KMS-11 (cell line): ENCODE measurements around the gene PRR9.

Experiments
- H2AFZ ChIP-seq: fragments of 200-600 bp; sonication (generic); 2 replicates; pipeline ENCODE4 v1.6.1; 2016; ENCODE audit warnings: antibody characterized with exemption, mixed run types, low read depth
- H3K27ac ChIP-seq: fragments of 200-600 bp; sonication (generic); 2 replicates; pipeline ENCODE4 v1.6.1; 2016; ENCODE audit warnings: mild to moderate bottlenecking, mixed run types
- H3K27me3 ChIP-seq: fragments of 200-600 bp; sonication (generic); 2 replicates; pipeline ENCODE4 v1.6.1; 2017; ENCODE audit warnings: mild to moderate bottlenecking, low read depth, mixed run types, moderate library complexity; ENCODE audit not compliant: insufficient read depth
- H3K36me3 ChIP-seq: fragments of 200-600 bp; sonication (generic); 2 replicates; pipeline ENCODE4 v1.6.1; 2017; ENCODE audit warnings: mild to moderate bottlenecking, mixed run types; ENCODE audit not compliant: insufficient read depth
- H3K4me1 ChIP-seq: fragments of 200-600 bp; sonication (generic); 2 replicates; pipeline ENCODE4 v1.6.1; 2016; ENCODE audit warnings: mild to moderate bottlenecking, low read depth, mixed run types; ENCODE audit not compliant: poor library complexity, severe bottlenecking
- H3K4me2 ChIP-seq: fragments of 200-600 bp; sonication (generic); 2 replicates; pipeline ENCODE4 v1.7.0; 2016; ENCODE audit warnings: mild to moderate bottlenecking, mixed run types
- H3K4me3 ChIP-seq: fragments of 200-600 bp; sonication (generic); IDR thresholded peaks from 2 replicates; pipeline ENCODE4 v1.6.1; 2017; ENCODE audit warnings: low read depth, low read length, mixed read lengths; ENCODE audit not compliant: insufficient read depth
- H3K79me2 ChIP-seq: fragments of 200-600 bp; sonication (generic); 2 replicates; pipeline ENCODE4 v1.6.1; 2016; ENCODE audit warnings: low read depth, mixed run types; ENCODE audit not compliant: insufficient read depth
- H3K9ac ChIP-seq: fragments of 200-600 bp; sonication (generic); 2 replicates; pipeline ENCODE4 v1.6.1; 2016; ENCODE audit warnings: mild to moderate bottlenecking, mixed run types
- H4K20me1 ChIP-seq: fragments of 200-600 bp; sonication (generic); 2 replicates; pipeline ENCODE4 v1.6.1; 2016; ENCODE audit warnings: mild to moderate bottlenecking, mixed run types; ENCODE audit not compliant: insufficient read depth
- CTCF ChIP-seq: fragments of 200-600 bp; sonication (generic); conservative IDR thresholded peaks from 2 replicates; pipeline ENCODE4 v1.6.1; 2017; ENCODE audit warnings: low read depth, mild to moderate bottlenecking, antibody characterized with exemption, low read length, moderate library complexity, mixed read lengths

Gene PRR9

GRCh38 chr1:153231363-153231762 lies 14.0 kb downstream of the PRR9 start:
- no peaks in the 10 kb centered on the region for H3K79me2 ChIP-seq
- peaks cover 16% of the 10 kb centered on the region for H3K4me1 ChIP-seq
- H3K4me2 ChIP-seq = no peak overlapping the region
- no peak for TF ChIP-seq CTCF
- no peaks in the 10 kb centered on the region for H4K20me1 ChIP-seq
- no peak overlapping the region for H3K4me3 ChIP-seq
- H3K27ac ChIP-seq = no peak overlapping the region
- no peak overlapping the region for H3K9ac ChIP-seq
- no peaks in the 10 kb centered on the region for H3K27me3 ChIP-seq
- no peaks in the 10 kb centered on the region for H3K36me3 ChIP-seq
- H2AFZ ChIP-seq = no peak overlapping the region

- no peak for TF ChIP-seq CTCF
- no peak overlapping the region for H3K27ac ChIP-seq
- H3K4me2 ChIP-seq = no peak overlapping the region
Measured at GRCh38 chr1:153231785-153232184, 14.4 kb downstream of the PRR9 start.

GRCh38 chr1:153232553-153232952 lies 15.2 kb downstream of the PRR9 start:
- no peak overlapping the region for H3K27ac ChIP-seq
- no peak overlapping the region for H3K9ac ChIP-seq
- no peaks in the 10 kb centered on the region for H3K79me2 ChIP-seq
- H2AFZ ChIP-seq = no peak overlapping the region
- H3K36me3 ChIP-seq = no peaks in the 10 kb centered on the region
- H3K27me3 ChIP-seq = no peaks in the 10 kb centered on the region
- no peaks in the 10 kb centered on the region for H4K20me1 ChIP-seq
- no peak overlapping the region for H3K4me3 ChIP-seq
- no peak overlapping the region for H3K4me2 ChIP-seq
- no peak for TF ChIP-seq CTCF
- peaks cover 16% of the 10 kb centered on the region for H3K4me1 ChIP-seq

More at GRCh38 chr1:153231785-153232184, 14.4 kb downstream of the PRR9 start:
- H4K20me1 ChIP-seq = no peaks in the 10 kb centered on the region
- H3K4me3 ChIP-seq = no peak overlapping the region
- H3K36me3 ChIP-seq = no peaks in the 10 kb centered on the region
- no peaks in the 10 kb centered on the region for H3K27me3 ChIP-seq
- peaks cover 16% of the 10 kb centered on the region for H3K4me1 ChIP-seq
- no peak overlapping the region for H2AFZ ChIP-seq
- H3K79me2 ChIP-seq = no peaks in the 10 kb centered on the region
- H3K9ac ChIP-seq = no peak overlapping the region

- H3K36me3 ChIP-seq = no peaks in the 10 kb centered on the region
- no peak for TF ChIP-seq CTCF
- H3K4me1 ChIP-seq = peaks cover 16% of the 10 kb centered on the region
- H4K20me1 ChIP-seq = no peaks in the 10 kb centered on the region
- H3K79me2 ChIP-seq = no peaks in the 10 kb centered on the region
- H3K27me3 ChIP-seq = no peaks in the 10 kb centered on the region
- no peak overlapping the region for H3K27ac ChIP-seq
- peak overlapping the region; percentile 36 for H3K4me2 ChIP-seq
- H2AFZ ChIP-seq = 0 out of 2 replicates have a peak overlapping the region, but pooled peaks have one; percentile 2
- no peak overlapping the region for H3K9ac ChIP-seq
- peak overlapping the region; percentile 58 for H3K4me3 ChIP-seq
Measured at GRCh38 chr1:153233448-153233847, 16.1 kb downstream of the PRR9 start.
